ENCODE measurements around the gene CGREF1.

GRCh38 chr2:27071277-27071989 is 47.5 kb downstream of the CGREF1 start, which contains the start of gene OST4:
- TF ChIP-seq, protein P1, sequence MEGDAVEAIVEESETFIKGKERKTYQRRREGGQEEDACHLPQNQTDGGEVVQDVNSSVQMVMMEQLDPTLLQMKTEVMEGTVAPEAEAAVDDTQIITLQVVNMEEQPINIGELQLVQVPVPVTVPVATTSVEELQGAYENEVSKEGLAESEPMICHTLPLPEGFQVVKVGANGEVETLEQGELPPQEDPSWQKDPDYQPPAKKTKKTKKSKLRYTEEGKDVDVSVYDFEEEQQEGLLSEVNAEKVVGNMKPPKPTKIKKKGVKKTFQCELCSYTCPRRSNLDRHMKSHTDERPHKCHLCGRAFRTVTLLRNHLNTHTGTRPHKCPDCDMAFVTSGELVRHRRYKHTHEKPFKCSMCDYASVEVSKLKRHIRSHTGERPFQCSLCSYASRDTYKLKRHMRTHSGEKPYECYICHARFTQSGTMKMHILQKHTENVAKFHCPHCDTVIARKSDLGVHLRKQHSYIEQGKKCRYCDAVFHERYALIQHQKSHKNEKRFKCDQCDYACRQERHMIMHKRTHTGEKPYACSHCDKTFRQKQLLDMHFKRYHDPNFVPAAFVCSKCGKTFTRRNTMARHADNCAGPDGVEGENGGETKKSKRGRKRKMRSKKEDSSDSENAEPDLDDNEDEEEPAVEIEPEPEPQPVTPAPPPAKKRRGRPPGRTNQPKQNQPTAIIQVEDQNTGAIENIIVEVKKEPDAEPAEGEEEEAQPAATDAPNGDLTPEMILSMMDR (IDR thresholded peaks at IDR 0.05): no peak
- TF ChIP-seq POLR2AphosphoS5 (IDR thresholded peaks at IDR 0.05; ENCODE audit: insufficient read depth in 1 of 2, low read depth in 1 of 2): peak; percentile 50 to 82
